HG03066 (cell line): Measurements from ENCODE around the gene IRF2BP2.
"Not testable (repeated sequence)": the region's sequence is repeated elsewhere in the genome, so short reads cannot be mapped to it uniquely, and the experiment has no call there.

Experiments used
- ATAC-seq: cut with Tn5 transposase; IDR thresholded peaks from one replicate; pipeline ENCODE4 v1.9.1; 2021; ENCODE audit warnings: low read depth; ENCODE audit not compliant: unreplicated experiment

Gene IRF2BP2

GRCh38 chr1:234602334-234603220, 7.4 kb downstream of the IRF2BP2 start:
- no peak for ATAC-seq

DNA sequence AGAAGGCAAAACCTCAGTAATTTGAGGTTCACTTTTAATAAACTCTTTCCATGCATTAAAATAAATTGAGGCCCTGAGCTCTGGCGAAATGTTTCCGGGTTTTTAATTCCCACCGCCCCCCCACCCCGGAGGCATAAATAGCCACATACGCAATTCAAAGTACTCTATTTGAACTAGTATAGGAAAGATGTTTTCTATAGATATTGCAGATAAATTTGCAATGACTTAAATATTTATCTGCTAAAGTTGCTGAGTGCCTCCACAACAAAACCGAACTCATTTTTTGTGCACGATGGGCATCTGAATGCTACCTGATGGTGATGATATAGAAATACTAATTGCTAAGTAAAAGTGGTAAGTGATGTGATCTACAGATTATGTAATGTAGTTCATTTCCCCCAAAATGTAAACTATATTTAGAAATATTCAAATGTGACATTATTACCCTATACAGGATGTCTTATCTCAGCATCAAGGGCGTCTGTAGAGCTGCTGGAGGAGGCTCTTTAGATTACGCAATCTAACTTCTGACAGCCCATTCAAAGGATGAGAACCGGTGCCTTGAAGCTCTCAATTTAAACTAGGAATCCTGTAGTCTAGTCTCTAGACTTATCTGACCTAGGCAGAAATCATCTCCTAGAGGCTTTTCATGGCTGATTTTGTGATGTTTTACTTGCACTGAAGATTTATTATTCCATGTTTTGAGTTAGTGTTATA, 8.5 kb downstream of the IRF2BP2 start:
- ATAC-seq = no peak

DNA sequence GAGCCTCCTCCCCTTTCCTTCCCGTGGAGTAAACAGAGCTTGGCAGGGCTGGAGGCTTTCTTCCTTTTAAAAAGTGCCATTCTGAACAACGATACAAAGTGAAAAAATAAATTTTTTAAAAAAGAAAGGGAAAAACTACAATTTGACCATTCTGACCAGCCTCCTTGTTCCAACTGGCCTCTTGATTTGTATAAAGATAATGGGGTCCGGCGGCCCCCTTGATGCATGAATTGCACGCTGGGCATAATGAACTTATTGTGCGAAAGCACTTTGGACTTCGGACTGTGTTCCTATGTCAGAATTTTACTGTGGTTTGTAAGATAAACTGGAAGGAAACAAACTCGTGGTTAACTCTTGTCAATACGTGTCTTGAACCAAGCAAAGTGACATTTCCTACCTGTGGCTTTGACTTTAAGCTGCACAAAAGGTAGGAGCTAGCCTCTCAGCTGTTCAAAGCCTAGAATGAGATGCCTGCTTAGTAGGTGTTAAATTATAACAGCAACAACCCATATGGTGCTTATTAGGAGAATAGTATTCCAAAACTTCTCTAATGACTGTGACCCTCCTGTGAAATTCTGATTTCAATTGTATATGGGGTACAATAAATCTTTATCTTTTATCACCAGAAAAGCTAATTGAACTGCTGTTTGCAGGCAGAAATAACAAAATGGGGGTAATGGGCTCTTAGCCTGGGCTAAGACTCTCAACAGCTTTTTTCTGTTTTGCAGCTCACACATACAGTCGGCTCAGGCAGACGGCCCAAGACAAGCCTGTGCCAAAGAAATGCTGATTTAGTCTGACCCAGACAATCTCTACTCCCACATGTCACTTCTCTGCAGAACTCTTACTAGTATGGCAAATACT, 9.3 kb downstream of the IRF2BP2 start:
- ATAC-seq = peak; percentile 18

GRCh38 chr1:234599617-234600417, 10.2 kb downstream of the IRF2BP2 start:
- ATAC-seq = peak; percentile 54

GRCh38 chr1:234598974-234599616, 10.9 kb downstream of the IRF2BP2 start:
- ATAC-seq = no peak

DNA sequence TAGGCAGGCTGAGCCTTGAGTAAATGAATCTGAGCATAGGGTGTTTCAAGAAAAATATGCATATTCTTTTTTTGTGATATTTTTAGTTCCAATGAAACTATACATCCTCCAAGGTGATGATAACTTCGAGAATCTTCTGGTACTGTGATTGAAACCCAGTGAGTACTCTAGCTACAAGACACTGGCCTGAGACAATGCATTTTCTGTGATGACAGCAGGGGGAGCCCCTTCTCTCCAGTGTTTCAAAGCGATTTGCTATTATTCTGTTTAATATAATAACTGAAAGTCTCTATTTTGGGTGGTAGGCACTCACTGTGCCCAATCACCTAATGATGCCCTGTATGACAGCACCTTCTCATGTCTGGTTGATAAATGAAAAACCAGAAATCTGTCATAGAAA, 12.1 kb downstream of the IRF2BP2 start:
- no peak for ATAC-seq

DNA sequence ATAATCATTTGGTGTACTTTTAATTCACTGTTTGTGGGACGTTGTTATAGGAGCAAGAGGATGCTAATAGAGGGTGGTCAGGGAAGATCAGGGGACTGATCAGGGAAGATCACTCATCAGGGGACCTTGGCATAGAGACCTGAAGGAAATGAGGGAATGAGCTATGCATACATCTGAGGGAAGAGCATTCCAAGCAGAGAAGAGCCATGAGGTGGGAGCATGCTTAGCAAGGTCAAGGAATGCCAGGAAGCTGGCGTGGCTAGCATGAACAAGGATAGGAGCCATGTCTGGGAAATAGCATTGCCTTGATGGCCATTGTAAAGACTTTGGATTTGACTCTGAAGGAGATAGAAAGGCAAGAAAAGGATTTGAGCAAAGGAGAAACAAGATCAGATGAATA, 14.1 kb downstream of the IRF2BP2 start:
- ATAC-seq = no peak

GRCh38 chr1:234594575-234594974, 15.4 kb downstream of the IRF2BP2 start:
- ATAC-seq = not testable (repeated sequence)

- ATAC-seq = no peak
Measured at GRCh38 chr1:234593771-234594504, 16.0 kb downstream of the IRF2BP2 start.

GRCh38 chr1:234593109-234593508, 16.9 kb downstream of the IRF2BP2 start:
- no peak for ATAC-seq

GRCh38 chr1:234592240-234592639, 17.7 kb downstream of the IRF2BP2 start:
- ATAC-seq = no peak

- ATAC-seq = no peak
Measured at GRCh38 chr1:234591131-234591530, 18.8 kb downstream of the IRF2BP2 start.

- no peak for ATAC-seq
Measured at GRCh38 chr1:234589854-234590620, 19.9 kb downstream of the IRF2BP2 start.

DNA sequence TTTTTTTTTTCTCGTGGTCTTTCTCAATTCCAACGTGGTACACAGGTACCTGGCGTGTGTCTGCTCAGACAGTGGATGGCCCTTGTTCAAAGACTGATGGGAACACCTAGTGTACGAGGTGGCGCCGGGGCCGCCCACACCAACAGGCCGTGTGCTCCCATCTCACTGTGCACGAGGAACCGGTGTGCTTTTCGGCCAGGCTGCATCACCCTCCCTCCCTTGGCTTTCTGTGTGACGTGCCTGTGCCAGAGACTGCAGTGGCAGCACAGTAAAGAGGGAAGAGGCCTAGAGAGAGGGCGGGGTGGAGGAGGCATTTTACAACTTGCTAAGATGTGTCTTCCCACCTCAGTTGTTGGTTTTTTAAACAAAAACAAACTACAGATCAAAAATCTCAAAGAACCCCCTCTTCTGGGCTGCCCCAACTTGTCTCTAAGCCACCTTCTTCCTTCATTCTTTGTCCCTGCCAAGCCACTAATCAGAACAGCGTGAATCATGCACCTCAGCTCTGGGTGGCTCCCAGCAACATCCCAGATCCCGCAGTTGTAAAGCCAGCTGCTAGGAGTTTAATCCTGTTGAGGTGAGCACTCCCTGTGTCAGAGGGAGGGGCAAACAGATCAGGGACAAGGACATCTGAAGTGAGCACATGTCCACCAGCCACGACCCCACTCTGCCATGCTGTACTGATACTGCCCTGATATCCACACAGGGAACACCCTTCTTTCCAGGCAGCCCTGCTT, 20.7 kb downstream of the IRF2BP2 start:
- ATAC-seq = no peak

GRCh38 chr1:234588386-234588785, 21.6 kb downstream of the IRF2BP2 start:
- ATAC-seq = no peak

- no peak for ATAC-seq
Measured at GRCh38 chr1:234586892-234587485, 23.0 kb downstream of the IRF2BP2 start.

DNA sequence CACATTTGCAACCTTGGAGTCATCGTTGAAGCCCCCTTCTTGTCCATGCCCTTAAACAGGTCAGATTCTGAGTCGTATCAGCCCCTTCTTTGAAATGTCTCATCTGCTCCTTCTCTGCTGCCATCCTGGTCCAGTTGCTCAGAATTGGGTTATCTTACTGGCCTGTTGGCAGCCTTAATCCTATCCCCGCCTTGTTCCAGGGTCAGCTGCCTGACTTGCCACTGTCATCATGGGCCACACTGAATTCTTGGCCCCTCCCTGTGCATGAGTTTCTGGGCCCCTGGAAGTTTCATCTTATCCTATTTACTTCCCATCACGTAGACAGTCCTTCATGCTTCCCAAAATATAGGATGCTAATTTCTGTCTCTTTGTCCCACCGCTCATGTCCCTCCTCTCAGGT, 23.7 kb downstream of the IRF2BP2 start:
- no peak for ATAC-seq
